Fibroblast of peridontal ligament (primary cell): ENCODE measurements around the gene TTC33.

ENCODE experiments used
- DNase-seq: peaks from one replicate; pipeline ENCODE4 v3.0.0-alpha.2; 2010; ENCODE audit errors: extremely low read depth

The TTC33 gene

GRCh38 chr5:40485021-40485998, 270.5 kb downstream of the TTC33 start:
- DNase-seq, result no peak

- no peak for DNase-seq
Measured at GRCh38 chr5:40484495-40484894, 271.3 kb downstream of the TTC33 start.

- peak; percentile 69 for DNase-seq
Measured at GRCh38 chr5:40483316-40483715, 272.4 kb downstream of the TTC33 start.

- DNase-seq, result no peak
Measured at GRCh38 chr5:40481241-40481640, 274.5 kb downstream of the TTC33 start.

- no peak for DNase-seq
Measured at GRCh38 chr5:40480392-40480791, 275.4 kb downstream of the TTC33 start.

- no peak for DNase-seq
Measured at GRCh38 chr5:40479939-40480338, 275.8 kb downstream of the TTC33 start.

GRCh38 chr5:40478766-40479165, 277.0 kb downstream of the TTC33 start:
- no peak for DNase-seq

- peak; percentile 82 for DNase-seq
Measured at GRCh38 chr5:40477856-40478546, 277.8 kb downstream of the TTC33 start.

GRCh38 chr5:40475561-40475960, 280.2 kb downstream of the TTC33 start:
- peak; percentile 51 for DNase-seq

- no peak for DNase-seq
Measured at GRCh38 chr5:40474250-40474649, 281.5 kb downstream of the TTC33 start.

GRCh38 chr5:40465416-40465815, 290.3 kb downstream of the TTC33 start:
- no peak for DNase-seq

- no peak for DNase-seq
Measured at GRCh38 chr5:40464511-40464910, 291.2 kb downstream of the TTC33 start.
